ENCODE measurements around the gene TYROBP. TPM values are rescaled to one million over a fixed set of nuclear protein-coding genes. Genes with fewer than 3 reads are reported as not detected.
A peak's percentile ranks its signal among the peaks of the same experiment; 100 is the strongest.
"Not testable (repeated sequence)": the region's sequence is repeated elsewhere in the genome, so short reads cannot be mapped to it uniquely, and the experiment has no call there.

The TYROBP gene
- not detected in 2 replicates for total RNA-seq (2014; rRNA removed; shearing (Covaris generic))

DNA sequence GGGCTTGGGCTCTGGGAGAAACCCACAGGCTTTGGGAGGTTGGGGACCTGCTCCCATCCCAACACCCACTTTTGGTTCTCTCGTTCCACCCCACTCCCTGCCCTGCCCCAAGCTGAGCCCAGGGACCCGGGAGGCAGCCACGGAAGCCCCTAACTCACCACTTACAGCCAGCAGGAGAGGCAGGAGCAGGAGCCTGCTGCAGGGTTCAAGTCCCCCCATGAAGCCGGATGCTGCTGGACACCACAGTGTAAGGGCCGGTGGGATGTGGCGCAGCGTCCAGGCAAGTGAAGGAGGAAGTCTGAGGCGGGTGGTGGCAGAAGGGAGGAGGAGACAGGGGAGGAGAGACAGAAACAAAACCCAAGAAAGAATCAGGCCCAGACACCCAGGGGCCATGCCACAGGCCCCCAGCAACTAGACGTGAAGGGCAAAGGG is at the start of gene TYROBP:
Gene TYROBP (minus strand): TSS at position 286 of the 432 bp plus-strand sequence. CDS start 67 bp downstream, at position 219.
- no peak for DNase-seq (ENCODE audit: low spot score)

DNA sequence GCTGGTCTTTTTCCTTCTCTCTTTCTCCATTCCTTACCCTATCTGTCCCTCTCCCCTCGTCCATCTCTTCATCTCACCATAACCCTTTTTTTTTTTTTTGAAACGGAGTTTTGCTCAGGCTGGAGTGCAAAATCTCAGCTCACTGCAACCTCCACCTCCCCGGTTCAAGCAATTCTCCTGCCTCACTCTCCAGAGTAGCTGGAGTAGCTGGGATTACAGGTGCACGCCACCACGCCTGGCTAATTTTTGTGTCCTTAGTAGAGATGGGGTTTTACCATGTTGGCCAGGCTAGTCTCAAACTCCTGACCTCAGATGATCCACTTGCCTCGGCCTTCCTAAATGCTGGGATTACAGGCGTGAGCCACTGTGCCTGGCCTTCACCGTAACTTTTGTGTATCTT is 49.3 kb upstream of the TYROBP start:
- DNase-seq (ENCODE audit: low spot score) = not testable (repeated sequence)

GRCh38 chr19:35955881-35956634 is 48.0 kb upstream of the TYROBP start:
- no peak for DNase-seq (ENCODE audit: low spot score)

DNA sequence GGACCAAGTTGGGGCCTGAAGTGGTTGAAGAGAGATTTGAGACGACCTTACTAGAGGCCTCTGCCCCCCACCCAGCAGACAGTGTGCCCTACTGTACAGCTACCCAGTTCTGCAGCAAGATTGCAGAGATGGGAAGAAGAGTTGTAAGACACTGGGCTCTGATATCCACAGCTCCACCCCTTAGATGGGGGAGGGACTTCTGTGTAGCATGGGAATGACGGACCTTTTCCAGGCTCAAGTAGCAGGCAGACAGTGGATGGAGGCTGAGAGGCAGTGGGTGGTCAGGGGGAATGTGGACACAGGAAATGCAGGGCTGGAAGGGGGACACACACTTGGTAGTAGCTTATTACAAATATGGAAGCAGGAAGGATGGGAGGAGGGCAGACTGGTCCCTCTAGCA is 41.0 kb upstream of the TYROBP start:
- DNase-seq (ENCODE audit: low spot score) = no peak

DNA sequence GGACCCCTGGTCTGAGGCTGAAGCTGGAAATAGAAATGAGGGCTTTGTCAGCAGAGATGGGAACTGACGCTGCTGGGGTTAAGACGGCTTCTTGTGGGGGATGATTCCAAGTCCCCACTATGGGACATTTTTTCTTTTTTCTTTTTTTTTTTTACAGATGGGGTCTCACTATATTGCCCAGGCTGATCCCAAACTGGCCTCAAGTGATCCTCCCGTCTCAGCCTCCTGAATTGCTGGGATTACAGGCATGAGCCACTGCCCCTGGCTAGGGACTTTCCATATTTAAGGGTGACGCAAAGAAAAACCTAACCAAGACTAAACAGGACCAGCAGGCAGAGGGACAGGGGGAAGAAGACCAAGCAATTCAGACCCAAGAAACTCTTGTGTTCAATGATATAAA is 38.1 kb upstream of the TYROBP start:
- DNase-seq (ENCODE audit: low spot score) = no peak

DNA sequence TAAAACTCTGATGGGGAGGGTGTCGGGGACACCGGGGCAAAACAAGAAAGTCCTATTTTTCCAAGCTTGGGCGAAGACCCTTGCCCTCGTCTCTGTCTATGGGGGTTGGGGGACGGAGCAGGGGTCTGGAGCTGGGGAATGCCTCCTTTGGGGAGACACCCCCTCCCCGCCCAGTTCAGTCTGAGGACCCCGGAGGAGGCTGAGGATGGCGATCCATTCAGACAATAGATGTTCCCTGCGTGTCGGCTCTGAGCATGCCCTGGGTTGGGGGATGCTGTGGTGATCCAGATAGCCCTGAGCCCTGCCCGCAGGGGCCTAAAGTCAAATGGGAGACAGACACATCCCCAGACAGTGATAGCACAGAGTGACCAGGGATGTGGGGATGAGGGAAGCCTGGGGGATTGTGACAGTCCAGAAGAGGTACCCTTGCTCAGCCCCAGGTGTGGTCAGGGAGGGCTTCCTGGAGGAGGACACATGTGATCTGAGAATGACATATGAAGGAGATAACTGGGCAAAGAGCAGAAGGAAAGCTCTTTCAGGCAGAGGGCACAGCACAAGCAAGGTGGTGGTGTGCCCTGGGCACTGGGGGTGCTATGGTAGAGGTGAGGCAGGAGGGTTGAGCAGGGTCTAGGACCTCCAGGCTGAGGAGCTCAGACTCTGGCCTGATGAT is 37.2 kb upstream of the TYROBP start:
- DNase-seq (ENCODE audit: low spot score) = no peak

GRCh38 chr19:35944556-35944955 is 36.5 kb upstream of the TYROBP start:
- DNase-seq (ENCODE audit: low spot score) = no peak

GRCh38 chr19:35943321-35944301 is 35.5 kb upstream of the TYROBP start:
- no peak for DNase-seq (ENCODE audit: low spot score)

DNA sequence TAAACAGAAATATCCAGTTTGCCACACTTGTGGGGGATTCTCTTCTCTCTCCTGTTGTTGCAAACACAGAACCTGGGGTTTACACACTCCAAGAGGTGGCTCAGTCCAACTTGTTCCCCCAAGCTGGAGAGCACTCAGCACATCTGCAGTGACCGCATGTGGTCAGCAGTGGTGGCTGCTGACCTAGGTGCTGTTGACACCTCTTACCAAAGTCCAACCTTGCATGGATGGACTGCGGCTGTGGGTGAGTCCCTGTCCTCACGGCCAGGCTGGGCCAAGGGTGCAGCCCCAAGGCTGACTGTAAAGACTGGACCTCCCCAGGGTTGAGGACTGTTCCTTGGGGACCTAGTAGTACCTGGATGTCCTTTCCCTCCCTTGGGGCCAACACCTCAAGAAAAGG is 34.1 kb upstream of the TYROBP start:
- no peak for DNase-seq (ENCODE audit: low spot score)

DNA sequence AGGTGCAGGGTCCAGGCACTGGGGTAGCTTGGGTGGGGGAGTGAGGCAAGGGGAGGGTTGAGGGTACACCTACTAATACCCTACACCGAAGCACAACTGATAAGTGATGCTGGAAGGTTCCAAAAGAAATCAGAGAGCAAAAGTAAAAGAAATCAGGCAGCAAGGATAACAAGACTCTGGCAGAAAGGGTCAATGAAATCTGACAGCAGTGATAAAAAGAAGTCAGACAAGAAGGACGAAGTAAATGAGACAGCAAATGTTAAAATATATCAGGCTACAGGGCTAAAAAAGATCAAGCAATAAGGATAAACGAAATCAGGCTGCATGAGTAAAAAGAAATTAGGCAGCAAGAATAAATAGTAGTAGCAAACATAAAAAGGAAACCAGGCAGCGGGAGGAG is 32.7 kb upstream of the TYROBP start:
- DNase-seq (ENCODE audit: low spot score) = no peak

DNA sequence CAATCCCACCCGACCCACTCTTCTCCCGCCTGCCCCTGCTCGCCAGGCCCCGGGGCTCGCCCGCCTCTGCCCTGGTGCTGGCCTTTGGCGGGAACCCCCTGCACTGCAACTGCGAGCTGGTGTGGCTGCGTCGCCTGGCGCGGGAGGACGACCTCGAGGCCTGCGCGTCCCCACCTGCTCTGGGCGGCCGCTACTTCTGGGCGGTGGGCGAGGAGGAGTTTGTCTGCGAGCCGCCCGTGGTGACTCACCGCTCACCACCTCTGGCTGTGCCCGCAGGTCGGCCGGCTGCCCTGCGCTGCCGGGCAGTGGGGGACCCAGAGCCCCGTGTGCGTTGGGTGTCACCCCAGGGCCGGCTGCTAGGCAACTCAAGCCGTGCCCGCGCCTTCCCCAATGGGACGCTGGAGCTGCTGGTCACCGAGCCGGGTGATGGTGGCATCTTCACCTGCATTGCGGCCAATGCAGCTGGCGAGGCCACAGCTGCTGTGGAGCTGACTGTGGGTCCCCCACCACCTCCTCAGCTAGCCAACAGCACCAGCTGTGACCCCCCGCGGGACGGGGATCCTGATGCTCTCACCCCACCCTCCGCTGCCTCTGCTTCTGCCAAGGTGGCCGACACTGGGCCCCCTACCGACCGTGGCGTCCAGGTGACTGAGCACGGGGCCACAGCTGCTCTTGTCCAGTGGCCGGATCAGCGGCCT is 32.1 kb upstream of the TYROBP start:
- DNase-seq (ENCODE audit: low spot score) = no peak

GRCh38 chr19:35939307-35940077 is 31.4 kb upstream of the TYROBP start:
- DNase-seq (ENCODE audit: low spot score) = no peak

DNA sequence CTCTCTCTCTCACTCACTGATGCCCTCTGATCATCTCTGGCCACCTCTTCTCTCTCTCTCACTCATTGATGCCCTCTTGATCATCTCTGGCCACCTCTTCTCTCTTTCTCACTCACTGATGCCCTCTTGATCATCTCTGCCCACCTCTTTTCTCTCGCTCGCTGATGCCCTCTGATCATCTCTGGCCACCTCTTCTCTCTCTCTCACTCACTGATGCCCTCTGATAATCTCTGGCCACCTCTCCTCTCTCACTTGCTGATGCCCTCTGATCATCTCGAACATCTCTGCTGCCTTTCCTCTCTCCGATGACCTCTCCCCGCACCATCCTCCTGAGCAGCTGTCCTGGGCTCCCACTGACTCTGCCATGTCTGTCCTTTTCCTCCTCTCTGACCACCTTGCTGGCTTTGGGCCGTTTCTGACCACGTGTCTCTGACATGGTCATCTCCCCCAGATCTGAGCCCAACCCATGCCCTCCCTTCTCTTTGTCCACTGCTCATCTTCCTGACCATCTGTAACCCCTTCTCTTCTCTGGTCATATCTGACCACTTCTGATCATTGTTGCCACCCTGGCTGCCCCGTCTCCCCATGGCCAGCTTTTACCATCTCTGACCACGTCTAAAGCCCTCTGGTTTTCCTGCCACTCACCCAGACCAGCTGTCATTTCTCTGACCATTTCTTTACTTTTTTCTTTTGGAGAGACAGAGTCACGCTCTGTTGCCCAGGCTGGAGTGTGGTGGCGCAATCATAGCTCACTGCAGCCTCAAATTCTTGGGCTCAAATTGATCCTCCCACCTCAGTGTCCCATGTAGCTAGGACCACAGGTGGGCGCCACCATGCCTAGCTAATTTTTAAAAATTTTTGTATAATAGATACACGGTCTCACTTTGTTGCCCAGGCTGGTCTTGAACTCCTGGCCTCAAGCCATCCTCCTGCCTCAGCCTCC is 30.5 kb upstream of the TYROBP start:
- DNase-seq (ENCODE audit: low spot score) = no peak

DNA sequence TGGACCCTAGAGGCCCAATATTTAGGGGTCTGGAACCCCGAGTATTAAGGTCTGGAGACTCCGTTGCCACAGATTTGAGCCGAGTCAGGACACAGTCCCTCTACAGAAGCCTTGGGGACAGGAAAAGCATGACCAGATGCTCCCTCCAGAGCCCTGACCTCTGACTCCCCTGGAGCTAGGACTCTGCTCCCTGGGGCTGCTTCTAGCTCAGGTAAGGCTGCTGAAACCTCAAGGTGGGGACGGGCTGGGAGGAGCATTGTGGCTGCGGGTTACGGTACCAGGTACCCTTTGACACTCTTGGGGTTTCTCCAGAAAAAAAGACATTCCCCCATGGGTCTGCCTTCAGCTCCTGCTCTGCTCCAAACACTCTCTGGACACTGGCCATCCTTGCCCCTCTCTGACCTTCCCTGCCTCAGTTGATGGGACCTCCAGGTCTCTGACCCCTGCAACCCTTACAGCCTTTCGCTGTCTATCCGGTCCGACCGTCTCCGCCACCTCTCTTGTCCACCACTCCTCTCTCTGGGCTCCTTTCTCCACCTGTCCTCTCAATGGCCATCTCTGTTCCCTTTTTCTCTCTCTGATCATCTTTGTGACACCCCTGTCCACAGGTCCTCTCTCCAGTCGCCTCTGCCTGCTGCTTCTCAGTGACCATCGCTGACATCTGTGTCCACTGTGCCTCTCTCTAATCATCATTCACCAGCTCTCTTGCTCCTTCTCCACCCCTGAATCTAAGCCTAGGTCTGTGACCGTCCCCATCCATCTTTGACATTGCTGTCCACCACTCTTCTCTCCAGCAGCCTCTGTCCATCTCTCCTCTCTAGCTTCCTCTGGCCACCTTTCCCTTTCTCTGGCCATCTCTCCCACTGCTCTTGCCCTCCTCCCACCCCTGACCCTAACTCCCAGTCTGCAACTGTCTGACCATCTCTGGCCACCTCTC is 29.5 kb upstream of the TYROBP start:
- no peak for DNase-seq (ENCODE audit: low spot score)

- no peak for DNase-seq (ENCODE audit: low spot score)
Measured at GRCh38 chr19:35936738-35937268, 28.7 kb upstream of the TYROBP start.

DNA sequence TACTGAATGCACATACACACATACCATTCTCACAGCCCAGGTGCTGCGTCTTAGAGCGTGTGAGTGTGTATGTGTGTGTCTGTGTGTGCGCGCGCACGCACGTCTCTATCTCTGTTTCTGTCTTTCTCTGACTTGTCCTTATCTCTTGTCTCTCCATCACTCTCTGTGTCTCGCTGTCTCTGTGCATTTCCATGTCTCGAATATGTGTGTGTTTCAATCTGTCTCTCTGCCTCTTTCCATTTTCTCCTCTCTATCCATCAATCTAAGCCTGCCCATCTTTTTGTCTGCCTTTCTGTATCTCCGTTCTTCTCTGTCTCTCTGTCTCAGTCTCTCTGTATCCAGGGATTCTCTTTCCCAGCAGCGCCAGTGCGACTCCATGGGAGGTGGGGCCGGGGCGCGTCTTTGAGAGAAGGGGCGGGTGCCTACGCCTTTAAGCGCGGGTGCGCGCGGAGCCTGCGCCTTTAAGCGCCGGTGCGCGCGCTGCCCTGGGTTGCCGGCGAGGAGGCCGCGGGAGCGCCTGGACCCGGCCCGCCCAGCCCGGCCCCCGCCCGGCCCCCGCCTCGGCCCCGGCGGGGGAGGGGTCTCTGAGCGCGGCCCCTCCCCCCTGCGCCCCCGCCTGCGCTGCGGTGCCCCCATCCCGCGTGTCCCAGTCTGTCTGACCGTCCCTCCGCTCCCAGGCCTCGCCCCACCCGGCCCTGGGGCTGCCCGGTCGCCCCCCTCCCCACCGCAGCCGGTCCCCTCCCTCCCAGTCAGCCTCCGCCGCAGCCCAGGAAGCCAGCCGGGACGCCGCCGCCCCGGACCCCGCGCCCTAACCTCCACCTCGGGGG is 28.0 kb upstream of the TYROBP start, which contains the start of gene LRFN3:
Gene LRFN3 (plus strand): TSS at position 464 of the 827 bp plus-strand sequence. CDS start 3,052 bp downstream, outside the sequence.
- peak; percentile 40 for DNase-seq (ENCODE audit: low spot score)

Data from HT-29 (cell line).